GM21825 (cell line): ENCODE results near the gene DLX1.
"Not testable (repeated sequence)": the region's sequence is repeated elsewhere in the genome, so short reads cannot be mapped to it uniquely, and the experiment has no call there.

Experiments
- ATAC-seq: cut with Tn5 transposase; IDR thresholded peaks from one replicate; pipeline ENCODE4 v1.9.1; 2021; ENCODE audit warnings: mild to moderate bottlenecking, moderate library complexity; ENCODE audit not compliant: unreplicated experiment

The DLX1 gene

DNA sequence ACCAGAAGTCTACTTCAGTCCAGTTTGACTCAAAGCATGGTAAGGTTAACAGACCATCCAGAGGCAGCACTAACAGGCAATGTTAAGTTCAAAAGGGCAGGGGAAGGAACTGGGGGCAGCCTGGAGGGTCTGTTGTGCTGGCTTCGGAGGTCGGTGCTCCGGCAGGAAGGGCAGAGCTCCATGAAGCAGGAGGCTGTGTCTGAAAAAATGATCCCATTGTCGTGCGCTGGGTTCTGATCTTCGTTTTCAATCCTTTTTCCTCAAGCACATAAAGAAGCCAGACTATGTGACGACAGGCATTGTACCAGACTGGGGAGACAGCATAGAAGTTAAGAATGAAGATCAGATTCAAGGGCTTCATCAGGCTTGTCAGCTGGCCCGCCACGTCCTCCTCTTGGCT, 21.9 kb upstream of the DLX1 start:
- ATAC-seq: no peak

DNA sequence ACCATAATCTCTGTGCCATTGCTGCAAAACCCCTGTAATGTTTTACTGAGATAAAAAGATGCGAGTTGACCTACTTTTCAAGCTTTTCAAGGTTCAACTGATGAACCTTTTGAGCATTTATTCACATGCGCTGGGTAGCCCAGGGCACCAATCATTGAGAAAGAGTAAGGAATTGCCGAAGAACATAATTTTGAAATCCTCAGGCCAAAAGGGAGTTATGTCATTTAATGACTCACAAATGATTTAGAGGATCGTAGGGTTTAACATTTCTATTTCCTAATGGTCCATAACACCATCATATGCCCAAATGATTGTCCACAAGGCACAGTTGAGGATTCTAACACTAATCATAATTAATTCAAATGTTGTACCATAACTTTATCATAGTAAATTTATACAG, 20.2 kb upstream of the DLX1 start:
- ATAC-seq: no peak

DNA sequence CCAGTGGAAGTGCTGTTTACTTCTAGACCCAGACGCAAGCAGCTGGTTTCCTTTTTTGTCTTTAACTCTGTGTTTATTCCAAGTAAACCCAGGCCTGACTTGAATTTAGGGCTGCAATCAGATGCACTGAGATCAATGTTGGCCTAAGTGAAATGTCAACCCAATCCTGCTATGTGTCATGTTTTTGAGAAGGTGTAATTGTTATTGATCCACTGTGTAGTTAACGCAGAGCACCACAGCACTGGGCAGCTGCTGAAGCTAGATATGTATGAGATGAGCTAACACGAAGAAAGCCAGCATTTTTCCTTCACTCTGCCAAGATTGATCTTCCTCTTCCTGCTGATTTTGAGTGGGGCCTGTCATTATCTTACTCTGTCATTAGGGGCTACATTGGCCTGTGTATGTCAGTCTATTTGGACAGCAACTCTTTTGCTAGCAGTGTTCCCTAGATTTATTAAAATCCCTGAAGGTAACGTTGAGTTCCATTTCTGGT, 18.9 kb upstream of the DLX1 start:
- ATAC-seq: no peak

DNA sequence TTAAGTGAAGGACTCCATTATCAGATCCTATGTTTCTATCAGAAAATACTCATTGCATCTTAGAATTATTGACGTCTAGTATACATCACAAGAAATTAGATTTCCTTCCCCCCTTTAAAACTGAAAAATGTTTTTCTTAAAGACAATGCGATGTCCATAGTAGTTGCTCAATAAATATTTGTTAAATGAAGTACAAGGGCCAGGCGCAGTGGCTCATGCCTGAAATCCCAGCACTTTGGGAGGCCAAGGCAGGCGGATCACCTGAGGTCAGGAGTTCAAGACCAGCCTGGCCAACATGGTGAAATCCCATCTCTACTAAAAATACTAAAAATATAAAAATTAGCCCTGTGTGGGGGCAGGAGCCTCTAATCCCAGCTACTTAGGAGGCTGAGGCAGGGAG, 17.4 kb upstream of the DLX1 start:
- ATAC-seq: not testable (repeated sequence)

DNA sequence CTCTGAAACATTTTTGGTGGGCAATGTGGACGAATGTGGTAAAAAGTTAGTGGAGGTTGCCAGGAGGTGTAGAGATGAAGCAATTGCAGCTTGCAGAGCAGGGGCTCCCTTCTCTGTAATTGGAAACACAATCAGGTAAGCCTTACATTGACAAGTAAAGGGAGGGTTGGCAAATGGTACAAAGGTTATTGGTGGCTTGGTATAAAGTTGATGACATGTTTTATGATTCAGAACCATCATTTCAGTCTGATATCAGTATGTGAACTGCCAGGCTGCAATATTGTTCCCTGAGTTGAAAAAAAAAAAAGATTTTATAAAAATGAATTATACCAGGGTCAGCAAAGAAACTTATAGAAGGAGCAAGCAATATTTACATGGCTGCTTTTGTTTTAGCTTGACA, 14.4 kb upstream of the DLX1 start:
- no peak for ATAC-seq

DNA sequence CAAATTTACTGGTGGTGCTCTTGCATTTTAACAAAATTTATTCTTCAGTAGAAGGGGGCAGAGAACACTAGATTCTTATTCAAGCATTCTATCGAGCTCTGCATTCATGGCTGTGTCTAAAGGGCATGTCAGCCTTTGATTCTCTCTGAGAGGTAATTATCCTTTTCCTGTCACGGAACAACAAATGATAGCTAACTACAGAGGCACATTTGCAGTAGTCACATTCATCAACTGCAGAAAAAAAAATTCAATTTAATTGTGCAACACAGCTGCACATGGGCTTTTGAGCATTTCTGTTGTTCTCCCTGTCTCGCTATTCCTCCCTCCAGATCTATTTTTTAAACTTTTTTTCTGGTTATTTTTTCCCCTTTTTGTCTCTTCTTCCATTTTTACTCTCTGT, 13.0 kb upstream of the DLX1 start:
- ATAC-seq: no peak

DNA sequence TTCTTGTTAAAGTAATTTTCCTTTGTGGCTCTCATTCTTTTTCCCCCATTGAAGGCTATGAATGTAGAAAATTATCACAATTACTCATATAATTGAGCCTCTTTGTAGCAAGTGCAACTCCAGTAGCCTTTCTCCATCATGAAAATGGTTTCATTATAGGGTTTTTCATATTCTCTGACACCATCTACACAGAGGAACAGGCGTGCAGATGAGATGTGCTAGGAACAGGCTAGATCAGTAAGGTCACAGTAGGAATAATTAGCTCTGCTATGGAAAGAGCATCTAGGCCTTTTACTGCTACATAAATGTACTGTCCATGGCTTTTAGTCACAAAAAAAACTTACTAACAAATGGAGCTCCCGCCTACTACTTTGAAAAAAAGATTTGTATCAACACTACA, 12.6 kb upstream of the DLX1 start:
- no peak for ATAC-seq

DNA sequence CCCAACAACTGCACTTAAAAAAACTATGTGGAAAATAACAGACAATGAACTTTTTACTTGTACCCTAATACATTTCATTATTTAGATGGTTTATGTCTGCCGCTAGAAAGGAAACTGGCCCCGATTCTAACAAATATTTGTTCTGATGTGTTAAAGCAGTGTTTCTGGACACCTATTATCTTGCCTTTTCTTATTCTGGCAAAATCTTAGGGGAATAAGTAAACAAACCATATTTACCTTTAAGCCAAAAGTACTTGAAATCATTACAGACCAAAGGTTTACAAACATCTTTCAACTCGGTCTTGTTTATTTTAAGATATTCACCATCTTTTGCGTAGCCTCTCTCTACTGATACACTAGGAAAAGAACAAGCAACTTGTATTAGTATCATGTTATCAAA, 11.8 kb upstream of the DLX1 start:
- ATAC-seq: no peak

DNA sequence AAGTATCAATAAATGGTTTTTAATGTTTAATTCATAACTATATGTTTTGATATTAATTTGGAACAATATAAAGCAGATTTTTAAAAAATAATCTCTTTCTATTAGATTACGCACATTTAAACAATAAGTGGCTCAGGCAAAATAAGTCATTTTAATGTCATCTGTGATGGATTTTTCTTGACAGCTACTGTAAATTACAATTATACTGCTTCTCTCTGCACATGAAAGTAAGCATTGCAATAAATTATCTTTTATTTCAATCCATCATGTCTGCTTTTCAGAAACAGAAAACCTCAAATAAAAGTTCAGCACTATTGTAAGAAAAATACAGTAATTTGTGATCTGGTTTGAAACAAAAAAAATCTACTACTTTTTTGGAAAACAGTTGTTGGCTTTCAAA, 11.1 kb upstream of the DLX1 start:
- ATAC-seq: no peak

DNA sequence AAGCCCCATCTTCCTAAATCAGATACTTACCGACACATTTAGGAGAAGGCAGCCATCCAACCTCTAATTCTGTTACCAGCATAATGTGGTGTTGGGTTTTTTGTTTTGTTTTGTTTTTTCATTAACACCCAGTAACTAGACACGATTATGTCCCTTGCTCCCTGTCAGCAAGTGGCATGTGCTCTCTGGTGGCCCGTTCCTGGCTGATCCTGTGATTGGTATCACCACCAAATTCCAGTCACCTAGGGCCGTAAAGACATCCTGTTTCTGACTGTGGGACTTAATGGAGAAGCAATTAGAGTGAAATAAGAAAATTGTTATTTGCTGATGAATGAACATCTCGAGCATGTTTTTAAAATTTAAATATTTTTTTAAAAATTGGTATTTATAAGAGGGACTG, 5.9 kb upstream of the DLX1 start:
- no peak for ATAC-seq

DNA sequence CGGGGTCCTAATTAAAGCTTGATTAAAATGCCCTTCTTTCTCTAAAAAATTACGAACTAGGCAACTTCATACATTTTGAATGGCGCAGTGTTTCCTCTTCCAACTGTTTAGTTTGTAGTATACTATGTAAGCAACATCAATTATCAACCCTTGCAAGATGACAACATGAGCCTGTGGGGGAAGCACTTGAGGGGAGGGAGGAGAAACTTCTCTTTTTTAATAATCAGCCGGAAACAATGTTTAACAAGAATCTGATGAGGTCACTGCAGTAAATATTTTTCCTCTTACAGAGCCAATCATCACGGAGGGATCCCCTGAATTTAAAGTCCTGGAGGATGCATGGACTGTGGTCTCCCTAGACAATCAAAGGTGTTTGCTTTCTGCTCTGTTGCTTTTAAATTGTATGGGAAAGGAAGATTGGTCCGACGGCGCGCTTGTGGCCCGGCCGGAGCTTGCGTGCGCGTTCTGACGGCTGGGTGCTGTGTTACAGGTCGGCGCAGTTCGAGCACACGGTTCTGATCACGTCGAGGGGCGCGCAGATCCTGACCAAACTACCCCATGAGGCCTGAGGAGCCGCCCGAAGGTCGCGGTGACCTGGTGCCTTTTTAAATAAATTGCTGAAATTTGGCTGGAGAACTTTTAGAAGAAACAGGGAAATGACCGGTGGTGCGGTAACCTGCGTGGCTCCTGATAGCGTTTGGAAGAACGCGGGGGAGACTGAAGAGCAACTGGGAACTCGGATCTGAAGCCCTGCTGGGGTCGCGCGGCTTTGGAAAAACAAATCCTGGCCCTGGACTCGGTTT, 5.3 kb upstream of the DLX1 start:
- no peak for ATAC-seq

DNA sequence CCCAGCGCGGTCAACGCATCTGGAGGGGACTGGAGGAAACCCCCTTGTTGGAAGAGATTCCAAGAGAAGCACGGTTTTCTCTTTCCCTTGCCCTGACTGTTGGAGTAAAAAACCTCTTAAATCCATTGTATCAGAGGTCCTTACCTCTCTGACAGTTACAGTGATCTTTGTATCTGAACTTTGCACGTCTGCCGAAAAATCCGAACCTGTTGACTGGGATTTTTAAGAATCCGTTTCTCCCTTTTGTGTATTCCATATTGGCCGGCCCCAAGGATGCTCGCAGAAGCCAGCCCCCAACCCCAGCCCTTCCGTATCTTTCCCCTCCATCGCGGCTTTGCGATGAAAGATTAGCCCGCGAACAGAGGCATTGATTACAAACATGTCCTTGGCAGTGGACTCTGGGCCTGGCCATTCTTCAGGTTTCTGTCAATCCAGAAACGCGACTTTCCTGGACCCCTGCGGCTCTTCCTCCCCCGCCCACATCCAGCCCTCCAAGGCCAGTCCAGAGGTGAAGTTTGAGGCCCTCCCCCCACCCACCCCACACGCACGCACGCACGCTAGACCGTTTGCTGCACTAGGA, 4.6 kb upstream of the DLX1 start:
- no peak for ATAC-seq

DNA sequence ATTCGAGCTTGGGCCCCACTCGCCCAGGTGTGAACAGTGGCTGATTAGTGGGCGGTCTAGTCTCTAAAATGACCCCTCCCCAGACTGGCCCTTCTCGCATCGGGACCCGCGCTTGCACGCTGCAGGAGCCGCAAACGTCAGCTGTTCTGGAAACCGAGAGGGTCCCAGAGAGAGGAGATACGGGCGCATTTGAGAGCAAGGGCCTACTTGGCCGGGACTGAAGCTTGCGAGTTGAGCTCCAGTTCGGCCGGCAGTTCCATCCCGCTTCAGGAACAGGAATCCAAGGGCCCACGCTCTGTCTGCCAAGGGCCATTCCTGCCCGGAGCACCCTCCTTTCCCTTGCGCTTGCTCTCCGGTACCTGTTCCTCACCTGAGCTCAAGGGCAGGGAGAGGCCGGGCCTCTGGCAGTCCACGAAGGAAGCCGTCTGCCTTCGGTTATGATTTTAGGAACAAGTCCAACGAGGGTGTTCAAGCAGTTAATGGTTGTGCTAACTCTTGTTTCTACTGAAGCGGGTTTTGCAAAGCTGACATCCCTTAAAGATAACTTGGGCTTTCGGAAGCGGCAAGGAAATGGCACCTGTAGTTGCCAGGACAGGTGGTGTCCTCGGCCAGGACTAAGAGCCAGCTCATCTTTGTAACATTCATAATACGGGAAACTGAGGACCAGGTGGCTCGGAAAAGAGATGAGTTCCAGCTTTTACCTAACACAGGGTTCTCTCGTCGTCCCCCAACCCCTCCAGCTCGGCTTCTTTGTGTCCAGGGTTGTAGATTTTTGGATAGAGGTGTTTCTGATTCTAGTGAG, 3.9 kb upstream of the DLX1 start:
- ATAC-seq: no peak

DNA sequence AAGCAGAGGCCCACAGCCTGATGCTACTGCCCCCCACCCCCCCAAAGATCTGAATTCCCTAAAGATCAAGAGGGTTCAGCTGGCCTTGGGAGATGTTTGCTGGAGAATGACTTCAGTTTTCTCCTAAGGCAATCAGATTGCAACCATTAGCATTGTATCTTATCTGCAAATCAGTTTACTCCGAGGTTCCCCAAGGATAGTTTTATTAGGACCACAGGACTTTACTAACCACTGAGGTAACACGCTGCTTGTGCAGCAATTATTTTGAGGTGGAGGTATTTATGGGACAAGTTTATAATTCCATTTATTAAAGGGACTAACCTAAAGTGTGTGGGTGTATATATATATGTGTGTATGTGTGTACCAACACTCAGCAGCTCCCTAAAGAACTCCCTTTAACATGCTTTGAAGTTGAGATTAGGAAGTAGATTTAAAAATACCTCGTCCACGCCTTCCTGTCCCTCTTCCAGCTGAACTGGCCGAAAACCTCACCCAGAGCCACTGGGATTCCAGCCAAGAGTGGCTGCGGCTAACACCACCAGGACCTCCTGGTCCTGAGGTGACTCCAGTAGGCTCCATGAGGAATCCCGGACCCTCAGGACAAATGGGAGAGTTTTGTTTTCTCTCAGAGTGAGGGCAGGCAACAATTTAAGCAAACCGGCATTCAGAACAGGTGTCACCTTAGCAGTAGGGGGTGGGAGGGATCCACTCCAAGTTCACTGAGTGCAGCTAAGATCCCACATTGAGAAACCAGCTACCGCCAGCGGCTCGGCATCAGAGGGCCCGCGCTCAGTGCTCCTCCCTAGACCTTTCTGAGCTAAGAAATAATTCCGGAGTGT, 3.0 kb upstream of the DLX1 start:
- no peak for ATAC-seq

DNA sequence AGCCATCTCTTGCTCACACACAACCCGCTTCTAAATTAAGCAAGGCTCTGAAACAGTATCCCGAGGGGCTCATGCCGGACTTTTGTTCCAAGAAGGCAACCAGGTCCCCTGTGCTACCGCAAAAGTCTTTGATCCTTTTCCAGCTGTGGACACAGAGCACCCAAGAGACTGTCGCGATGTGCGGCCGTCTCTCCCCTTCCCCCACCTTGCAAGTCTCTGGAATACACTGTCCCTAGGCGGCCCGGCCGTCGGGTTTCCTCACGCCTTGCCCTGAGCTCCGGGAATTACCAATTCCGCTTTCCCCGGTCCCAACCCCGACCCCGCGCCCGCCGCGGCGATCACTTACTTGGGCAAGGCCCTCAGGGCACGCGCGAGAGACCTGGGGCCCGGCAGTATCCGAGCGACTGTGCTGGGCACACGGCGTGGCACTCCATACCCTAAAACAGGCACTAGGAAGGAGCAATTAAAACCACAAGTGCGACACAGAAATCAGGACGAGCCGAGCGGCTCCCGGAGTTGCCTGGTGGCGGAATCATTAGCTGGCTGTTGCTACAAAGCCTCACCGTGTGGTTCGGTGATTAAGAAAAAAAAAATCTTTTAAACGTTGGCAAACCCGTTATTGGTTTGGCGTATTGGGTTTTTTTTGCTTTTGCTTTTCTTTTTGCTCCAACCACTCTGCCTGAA, 2.2 kb upstream of the DLX1 start:
- no peak for ATAC-seq

DNA sequence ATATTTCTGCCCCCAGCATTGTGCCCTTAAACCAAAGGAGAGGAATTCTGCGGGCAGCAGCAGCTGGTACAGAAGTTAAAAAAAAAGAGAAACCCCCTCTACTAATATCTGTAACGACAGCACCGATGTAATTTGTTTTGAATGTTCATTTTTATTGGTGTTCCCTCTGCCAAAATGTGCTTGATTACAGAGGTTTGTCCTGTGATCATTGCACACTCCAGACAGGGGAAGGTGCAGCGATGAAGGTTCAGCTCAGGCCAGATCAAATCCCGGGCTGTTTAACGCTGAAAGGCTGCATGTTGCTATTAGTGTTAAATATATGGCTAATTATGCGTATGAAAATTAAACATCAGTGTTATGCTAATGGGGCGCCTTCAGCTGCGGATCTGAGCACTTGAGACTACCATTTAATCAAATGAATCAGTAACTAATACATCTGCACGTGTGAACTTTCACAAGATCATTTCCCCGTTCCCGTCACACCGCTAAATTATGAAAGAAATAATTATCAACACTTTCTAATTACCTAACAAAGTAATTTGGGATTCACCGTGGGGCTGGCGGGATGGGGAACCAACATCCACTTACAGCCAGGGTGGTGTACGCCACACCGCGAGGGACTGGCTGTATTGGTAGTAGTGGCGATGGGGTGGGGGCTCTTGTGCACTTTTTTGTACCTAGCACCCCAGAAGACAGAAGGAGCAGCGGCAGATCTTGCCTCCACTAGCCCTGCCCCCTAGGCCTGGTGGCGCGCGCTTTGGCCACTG, 1.5 kb upstream of the DLX1 start:
- no peak for ATAC-seq

DNA sequence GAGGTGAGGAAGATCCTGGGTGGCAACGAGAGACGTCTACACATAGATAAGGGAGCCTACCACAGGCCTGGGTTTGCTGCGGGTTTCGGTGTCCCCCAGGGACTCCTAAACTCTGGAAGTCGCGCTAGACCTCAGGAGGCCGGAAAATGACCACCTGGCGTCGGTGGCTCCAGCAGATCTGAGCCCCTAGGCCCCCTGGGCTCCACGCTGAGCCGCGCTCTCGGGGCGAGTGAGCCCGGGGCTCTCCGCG, 987 bp upstream of the DLX1 start:
- ATAC-seq: no peak

DNA sequence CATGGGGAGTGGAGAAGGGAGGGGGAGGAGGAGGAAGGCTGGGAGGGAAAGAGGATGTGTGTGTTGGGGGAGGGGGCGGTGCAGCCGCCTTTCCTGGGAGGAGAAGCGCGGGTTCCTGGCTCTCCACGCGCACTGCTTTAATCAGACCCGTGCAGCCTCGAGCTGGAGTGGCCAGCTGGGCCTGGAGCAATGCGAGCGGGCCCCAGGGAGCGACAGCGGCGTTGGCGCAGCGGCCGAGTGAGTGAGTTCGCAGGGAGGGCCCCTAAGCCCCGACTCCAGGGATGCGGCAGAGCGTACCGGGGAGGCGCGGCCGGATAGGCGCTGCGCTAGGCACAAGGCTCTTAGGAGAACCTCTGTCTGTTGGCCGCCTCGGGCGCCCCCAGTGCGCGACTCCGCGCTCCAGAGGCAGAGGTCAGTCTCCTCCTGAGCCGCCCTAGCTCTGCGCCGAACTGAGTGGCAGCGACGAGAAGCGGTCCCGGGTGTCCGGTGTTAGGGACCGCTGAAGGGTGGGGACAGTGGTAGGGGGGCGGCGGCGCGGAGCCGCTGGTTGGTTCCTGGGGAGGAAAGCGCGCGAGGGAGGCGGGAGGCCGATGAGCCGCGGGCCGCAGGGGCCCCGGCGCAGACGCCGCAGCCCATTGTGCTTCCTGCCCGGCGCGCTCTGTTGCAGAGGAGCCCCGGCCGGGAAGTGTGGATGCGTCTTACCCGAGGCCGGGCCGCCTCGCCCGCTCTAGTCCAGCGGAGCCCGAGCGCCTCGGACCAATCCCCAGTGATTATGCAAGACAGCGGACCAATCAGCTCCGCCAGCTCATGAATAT, 455 bp upstream of the DLX1 start:
- peak; percentile 74 for ATAC-seq
